ENCODE data around the gene FAM117A.
"Not testable (repeated sequence)": the region's sequence is repeated elsewhere in the genome, so short reads cannot be mapped to it uniquely, and the experiment has no call there.

FAM117A gene

DNA sequence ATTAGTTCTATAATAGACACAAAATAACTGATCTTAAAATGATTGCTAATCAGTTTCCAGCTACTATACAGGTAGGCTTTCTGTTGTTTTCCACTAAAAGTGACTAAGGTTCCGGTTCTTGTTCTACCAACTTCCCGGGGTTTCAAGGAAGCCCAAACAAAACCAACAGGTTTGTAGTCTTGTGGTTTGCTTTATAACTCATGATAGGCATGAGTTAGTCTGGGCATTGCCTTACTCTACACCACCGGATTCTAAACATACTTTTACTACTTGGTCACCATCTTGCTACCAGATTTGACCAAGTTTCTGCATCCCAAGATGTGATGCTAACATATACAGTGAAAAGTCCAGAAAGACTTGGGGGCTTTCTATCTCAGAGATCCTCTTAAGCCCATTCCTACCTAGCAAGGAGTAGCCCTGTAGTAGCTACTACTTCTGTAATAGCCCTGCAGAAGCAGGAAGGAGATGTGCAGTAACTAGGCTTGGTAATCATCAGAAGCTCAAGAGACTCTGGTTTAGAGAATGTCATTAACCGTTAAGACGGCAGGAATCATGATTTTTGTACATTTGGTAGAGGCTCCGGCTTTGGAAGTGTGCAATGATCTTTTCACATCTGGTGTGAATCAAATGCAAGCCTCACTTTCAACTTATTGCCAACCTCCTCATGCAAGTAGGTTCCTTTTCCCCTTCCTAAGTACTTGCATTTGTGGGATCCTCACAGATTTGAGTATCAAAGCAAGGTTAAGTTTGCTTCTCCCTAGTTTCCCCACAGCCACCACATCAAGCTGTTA, 1.6 kb downstream of the FAM117A start:
- DNase-seq, result peak in 1 of 5 donors; percentile 17

DNA sequence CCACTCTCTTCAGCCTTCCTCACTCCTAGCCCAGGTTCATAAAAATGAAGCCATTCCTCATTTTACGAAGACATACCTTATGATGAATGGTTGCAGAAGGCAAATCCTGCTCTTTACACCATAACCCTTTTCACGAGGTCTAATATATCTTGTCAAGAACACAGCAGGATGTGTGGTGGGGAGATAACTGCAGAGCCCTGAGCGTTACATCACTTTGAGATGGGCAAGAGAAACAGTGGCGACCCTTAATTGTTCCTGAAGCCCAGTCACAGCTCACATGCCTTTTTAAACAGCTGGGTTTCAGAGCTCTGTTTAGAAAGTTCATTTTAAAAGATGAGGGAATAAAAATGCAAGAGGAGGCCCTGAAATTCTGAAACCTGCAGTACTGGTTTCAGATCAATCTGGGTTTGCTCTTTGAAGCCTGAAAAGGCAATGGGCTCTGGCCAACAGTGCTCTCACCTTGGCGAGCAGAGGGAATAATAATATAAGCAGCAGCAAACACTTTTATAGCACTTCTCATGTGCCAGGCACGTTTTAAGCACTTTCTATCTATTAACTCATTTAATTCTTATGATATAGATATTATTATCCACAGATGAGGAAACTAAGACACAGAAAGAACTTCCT, 2.9 kb downstream of the FAM117A start:
- DNase-seq, result no peak

DNA sequence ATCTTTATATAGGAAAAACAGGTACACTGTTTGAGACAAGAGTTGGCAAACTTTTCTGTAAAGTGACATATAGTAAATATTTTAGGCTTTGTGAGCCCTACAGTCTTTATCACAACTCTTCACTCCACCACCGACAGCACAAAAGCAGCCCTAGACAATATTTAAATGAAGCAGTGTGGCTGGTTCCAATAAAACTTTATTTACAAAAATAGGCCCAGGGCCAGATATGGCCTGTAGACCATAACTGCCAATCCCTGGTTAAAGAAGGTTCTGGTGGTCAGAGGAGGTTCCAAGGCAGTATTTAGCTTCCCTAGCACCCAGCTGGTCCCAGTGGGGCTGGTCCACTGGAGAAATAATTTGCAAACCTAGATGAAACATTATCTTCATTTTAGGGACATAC, 3.6 kb downstream of the FAM117A start:
- DNase-seq, result no peak

DNA sequence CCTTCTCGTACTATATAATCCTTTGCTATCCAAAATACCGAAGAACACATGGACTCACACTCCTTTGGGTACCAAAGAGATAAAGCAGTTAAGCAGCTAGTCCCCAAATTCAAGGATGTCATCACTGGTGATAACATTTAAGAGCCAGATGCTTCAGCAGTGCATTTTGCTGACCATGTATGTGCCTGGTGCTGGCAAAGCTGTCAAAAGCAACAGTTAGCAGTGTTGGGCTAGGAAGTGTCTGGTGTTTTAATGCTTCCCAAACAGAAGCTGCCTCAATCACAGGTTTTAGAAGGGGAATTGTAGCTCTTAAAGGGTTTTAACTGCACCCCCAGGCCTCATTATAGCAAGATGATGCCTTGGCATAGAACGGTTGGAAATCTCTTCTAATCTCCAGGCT, 4.7 kb downstream of the FAM117A start:
- no peak for DNase-seq

DNA sequence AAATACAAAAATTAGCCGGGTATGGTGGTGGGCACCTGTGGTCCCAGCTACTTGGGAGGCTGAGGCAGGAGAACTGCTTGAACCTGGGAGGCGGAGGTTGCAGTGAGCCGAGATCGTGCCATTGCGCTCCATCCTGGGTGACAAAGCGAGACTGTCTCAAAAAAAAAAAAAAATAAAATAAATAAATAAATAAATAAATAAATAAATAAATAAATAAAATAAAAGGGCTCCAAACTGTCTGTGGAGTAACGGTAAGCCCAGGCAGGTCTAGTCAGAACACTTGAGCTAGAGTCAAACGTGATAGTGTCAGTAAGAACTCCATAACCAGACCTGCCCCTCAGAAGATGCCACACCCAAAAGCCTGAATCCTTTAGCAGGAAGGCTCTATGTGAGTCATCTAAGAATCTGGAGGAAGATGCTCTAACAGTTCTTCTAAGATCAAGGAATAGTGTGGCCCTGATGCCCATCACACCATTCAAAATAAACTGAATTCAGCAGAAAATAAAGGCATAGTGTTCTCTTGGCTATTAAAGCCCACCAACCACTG, 5.4 kb downstream of the FAM117A start:
- not testable (repeated sequence) for DNase-seq

DNA sequence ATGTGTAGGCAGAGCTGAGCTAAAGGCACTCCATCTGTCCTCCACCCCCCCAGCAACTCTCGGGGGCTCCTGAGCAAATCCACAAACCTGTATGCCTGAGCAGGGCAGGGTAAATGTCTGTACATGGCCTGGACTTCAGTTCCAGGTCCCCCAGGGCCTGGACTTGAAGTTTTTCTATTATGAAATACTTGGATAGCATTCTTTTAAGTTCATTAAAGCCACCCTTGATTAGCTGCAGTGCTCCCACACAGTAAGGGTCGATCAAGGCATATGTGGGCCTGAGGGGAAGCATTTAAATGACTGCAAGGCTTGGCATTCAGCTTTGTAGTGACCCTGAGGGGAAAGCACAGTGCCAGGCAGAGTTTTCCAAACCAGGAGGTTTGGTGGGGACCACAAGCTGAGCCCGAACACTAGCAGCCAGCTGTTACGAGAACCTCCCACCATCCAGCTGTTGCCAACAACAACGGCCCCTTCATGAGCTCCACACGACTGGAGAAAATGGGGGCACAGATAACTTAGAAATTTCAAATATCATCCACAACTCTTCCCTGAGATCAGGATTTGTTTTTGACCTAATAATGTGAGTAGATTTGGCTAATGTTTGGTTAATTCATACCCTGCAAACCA, 6.7 kb downstream of the FAM117A start:
- no peak for DNase-seq

DNA sequence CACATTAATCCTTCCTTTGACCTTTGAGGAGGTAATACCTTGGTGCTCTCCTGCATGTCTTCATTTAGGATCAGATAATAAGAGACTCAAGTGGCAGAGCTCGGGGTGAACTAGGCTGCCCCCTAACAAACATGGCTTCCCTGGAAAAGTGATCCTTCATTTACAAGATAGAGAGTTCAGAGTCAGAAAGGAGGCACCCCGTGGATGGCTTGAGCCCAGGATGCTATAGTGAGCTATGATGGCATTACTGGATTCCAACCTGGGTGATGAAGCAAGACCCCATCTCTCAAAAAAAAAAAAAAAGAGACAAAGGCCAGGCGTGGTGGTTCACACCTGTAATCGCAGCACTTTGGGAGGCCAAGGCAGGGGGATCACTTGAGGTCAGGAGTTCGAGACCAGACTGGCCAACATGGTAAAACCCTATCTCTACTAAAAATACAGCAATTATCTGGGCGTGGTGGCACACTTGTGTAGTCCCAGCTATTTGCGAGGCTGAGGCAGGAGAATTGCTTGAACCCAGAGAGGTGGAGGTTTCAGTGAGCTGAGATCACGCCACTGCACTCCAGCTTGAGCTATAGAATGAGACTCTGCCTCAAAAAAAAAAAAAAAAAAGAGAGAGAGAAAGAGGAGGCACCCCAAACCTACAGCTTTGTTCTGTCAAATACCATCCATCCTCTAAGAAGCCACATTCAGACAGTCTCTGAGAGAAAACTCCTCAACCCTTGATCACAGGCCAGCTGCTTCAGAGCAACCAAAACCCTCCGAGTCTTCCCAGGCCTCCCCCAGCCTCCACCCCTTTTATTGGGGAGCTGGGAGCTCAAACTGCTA, 7.4 kb downstream of the FAM117A start:
- DNase-seq, result no peak

DNA sequence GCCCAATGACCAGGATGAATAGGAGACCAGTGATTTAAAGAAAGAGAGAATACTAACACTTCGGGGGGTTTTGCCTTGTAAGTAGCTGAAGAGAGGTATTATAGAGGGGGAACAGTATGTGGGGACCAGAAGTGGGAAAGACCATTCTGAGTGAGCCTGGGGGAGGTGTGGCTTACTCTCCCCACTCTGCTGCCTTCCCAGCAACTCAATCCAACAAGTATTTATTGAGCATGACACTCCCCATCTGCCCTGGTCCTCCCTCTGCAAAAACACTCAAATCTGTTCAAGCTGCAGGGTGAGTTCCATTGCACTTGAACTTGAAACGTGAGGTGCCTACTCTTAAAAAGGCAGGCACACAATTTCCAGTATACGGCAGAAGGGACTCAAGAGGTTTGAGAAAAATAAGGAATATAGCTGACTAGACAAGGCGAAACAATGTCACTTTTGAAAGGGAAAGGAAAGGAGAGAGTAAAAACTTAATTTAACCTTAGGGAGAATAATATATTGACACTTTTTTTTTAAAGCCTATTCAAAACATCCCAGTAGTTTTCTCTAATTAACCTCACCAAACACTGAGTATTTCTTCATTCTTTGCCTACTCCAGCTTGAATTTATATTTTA, 8.2 kb downstream of the FAM117A start:
- no peak for DNase-seq

DNA sequence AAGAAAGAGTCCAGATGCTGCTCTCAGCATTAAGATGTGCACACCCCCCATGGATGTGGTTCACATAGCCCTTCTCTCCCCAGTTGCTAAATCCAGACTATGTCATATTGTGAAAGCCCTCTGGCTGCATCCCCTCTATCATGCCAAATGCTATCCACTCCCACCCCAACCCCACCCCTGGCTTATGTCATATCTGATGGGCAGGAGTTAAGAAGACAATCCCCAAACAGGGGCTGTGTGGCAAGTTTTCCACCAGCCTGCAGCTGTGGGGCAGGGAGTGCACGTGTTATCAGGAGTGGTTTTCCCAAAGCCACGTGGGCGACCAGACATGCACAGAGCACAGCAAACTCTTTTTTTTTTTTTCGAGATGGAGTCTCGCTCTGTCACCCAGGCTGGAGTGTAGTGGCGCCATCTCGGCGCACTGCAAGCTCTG, 10.0 kb downstream of the FAM117A start:
- no peak for DNase-seq

DNA sequence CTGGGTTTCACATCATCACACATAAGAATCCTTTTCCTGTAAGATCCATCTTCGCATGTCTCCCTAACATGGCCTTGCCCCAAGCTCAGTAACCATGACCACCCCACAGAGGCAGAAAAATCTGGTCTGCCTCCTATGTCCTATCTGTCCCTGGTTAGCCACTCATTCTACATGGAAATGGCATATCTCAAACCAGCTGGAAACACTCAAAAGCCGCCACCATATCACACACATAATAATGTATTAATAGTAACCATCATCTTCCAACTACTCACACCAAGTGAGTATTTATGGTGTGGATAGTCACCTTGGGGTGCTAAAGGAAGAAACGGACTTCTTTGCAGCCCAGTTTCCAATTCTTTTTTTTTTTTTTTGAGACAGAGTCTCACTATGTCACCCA, 11.4 kb downstream of the FAM117A start:
- no peak for DNase-seq

DNA sequence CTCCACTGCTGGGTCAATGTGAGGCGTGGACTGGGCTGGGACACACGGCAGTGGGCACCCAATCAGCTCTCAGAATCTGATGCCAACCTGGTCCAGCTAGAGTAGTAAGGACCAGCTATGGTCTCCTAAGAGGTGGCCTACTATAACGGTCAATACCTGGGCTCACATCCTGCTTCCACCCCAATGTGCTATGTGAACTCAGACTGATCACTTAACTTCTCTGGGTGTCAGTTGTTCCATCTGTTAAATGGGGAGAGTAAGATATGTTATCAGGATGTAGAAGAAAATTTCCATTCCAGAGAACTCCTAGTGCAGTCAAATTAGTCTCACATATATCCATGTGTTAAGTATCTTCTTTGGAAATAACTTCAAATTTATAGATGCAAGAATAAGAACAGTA, 14.2 kb downstream of the FAM117A start:
- DNase-seq, result no peak

DNA sequence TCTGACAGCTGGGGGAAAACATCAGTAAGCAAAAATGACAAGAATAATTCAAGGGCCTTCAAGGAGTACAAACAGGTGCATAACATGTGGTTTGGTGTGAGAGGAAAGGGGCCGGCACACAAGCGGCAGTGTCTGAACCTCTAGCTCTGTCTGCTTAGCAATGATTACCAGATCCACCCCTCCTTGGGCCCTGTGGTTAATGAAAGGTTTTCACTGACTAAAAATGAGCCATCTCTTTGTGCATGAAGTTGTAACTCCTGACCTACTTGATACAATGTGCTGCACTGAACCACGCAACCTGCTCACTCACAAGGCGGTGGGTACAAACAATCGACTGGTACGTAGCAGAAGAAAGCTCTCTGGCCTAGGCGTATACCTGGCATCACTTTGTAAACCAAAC, 15.1 kb downstream of the FAM117A start:
- DNase-seq, result peak; percentile 15 to 90 (median 49)

DNA sequence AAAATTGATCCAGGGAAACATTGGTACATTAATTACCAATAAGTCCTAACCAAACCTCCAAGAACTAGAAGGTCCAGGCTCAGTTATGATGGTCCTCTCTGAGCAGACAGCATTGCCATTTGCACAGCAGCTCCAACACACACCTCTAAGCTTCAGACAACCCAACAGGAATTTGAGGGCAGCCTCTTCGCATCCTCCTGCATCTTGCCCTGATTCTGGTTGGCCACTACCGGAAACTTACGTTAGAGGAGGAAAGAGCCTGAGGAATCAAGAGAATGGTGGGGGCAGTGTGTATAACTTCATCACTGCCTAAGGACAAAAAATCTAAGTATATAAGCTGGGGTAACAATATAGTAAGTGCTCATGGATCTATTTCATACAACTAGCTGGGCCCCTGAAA, 15.7 kb downstream of the FAM117A start:
- peak in 3 of 5 donors; percentile 18 to 38 (median 21) for DNase-seq

DNA sequence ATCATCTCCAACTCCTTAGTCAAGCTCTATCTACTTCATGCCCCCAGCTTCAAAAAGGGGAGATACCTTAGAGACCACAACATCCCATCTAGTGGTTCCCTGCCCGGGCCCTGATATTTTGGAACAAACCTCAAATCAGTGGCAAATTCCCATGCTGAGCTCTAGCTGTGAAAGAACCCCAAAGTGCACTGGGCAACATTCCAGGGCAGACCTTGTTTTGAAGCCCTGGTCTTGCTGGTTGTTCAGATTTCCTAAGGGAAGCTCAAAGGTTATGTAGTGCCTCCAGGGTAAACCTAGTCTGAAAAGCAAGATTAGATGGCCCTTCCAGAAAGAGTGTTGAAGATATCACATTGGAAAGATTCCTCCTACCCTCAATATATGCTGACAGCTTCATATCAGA, 16.3 kb downstream of the FAM117A start:
- no peak for DNase-seq

DNA sequence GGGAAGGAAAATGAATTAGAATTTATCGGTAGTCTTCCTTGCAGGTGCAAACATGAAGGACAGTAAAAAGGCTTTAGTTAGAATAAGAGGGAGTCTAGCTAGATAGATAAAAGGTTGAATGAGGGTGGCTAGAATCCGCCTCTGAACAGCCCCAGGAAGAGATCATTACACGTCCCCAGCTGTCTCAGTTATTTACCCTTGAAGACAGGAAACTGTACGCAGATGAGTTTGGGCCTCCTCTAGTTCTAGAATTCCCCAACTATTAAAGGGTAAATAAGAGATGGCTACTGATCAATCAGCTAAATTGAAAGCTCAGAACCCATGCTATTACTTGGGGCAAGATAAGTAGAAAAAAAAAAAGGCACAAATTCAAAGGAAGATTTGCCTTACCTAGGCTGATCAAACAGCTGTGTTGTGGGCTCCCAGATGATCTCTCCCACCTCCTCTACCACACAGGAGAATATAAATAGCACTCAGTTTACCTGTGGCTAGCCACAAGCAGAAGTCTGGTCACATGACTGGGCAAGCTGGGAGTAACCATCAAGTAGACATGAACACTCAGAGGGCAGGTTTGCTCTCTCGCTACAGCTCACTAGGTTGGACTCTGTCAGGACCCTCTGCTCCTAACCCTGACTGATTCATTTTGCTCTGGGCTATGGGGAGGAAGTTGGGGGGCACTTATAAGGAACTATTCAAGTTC, 17.0 kb downstream of the FAM117A start:
- peak in 3 of 5 donors; percentile 23 to 50 (median 43) for DNase-seq

DNA sequence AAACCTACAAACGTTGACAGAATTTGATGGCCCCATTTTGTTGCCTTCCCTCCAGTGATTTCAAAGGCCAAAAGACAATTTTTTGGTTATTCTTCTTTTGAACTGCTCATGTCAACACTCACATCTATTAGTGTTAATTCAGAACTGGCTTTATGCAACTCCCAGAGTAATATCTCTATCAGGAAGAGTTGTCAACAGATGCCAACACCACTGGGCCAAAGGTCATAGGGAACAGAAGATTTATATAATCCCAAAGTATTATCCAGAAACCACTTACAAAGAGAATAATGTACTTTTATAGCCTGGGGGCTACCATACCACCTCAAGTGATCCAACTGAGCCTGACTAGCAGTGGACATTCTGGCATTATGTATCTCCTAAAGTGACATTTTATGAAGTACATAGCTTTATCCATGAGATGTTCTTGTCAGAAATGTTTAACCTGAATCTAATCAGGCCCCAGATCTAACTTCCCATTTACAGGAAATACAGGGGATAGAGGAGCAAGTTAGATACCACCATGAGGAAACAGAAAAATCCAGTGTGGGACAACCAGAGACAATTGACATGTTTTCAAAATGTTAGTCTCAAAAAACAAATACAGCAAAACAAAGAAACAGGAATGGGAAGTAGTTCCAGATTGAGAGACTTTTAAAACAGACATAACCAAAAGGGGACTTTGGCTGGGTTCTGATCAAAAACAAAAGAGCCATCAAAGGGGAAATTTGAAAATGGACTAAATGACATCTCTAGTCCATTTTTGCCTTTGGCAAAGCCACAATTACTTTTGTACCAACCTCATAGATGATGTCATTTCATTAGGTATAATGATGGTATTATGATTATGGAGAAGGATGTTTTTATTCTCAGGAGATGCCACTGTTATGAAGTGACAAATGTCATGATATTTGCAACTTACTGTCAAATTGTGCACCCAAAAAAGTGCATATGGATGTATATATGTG, 18.5 kb downstream of the FAM117A start:
- DNase-seq, result no peak

DNA sequence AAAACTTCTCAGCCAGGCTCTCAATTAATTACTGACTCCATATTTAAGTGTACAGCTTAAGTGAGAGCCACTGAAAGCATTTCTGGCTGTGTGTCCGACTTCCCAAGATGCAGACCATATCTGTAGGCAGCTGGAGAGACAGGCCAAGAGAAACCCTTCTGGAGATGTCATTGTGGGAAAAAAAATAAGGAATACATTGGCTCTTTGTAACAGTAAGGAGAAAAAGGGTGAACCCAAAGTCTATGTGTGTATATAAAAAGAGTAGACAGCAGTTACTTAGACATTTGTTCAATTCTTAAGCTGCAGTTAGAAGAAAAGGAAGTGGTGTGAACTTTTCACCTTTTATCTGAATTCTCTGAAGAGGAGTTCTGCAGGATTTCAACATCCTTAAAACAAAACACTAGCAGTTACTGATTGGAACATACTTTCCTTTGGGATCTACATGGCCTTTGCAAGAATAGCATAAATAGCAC, 21.7 kb downstream of the FAM117A start:
- peak in 1 of 5 donors; percentile 30 for DNase-seq

DNA sequence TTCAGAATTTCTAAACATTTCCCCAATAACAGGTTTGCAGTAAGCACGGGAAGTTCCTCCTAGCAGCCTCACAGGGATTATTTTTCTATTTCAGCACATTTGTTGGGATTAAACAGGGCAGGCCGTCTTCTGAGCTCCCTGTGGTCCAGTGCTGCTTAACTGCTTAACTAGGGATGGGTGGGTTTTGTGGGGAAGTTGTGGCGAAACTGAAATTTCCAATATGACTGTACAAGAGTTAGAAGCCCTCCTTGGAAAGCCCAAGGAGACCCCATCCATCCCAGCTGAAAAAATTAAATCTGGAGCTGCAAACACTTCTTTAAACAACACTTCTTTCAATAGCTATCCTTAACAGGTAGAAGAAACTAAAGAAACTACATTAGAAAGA, 22.2 kb downstream of the FAM117A start:
- no peak for DNase-seq

DNA sequence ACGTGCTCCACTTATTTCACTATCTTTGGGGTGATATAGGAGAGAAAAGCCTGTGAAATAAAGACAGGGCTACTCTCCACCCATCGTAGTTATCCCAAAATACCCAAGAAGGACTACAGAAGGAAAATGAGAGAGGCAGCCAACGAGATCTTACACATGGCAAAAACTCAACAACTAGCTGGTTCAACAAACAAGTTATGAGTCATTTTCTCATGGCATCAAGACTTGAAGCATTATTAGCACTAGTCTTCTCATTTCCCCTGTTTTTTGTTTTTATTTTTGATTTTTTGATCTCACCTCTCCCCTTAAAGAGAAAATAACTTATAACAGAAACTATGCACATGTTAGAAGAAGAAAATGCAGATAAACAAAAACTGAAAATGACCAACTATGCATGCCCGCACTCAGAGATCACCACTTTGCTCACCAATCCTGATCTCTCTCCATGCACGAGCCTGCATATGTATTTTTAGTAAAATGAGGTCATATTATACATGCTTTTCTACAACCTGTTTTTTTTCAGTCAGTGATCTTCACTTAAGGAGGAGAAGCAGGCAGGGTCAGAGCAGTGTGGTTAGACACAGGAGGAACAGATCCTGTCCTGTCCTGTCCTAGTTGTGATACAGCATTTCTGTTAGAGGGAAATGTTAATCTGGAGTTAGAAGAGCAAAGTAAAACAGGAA, 22.8 kb downstream of the FAM117A start:
- peak in 1 of 5 donors; percentile 29 for DNase-seq

Data from T-helper 1 cell (primary cell).